Astrocyte (in vitro differentiated cells and primary cell): ENCODE measurements around the gene CORT. TPM values are rescaled to one million over a fixed set of nuclear protein-coding genes. Genes with fewer than 3 reads are reported as not detected.
A peak's percentile ranks its signal among the peaks of the same experiment; 100 is the strongest.

Experiments used
- DNase-seq: peaks from one replicate; pipeline ENCODE4 v3.0.0-alpha.2; 2010; ENCODE audit warnings: low read depth
- FAIRE-seq: peaks from 2 replicates; lab custom pipeline; 2011; peaks lifted over from hg19 to GRCh38; lab: Jason Lieb, UNC
- H2AFZ ChIP-seq: 2 replicates; pipeline ENCODE4 v1.6.0; 2012; ENCODE audit warnings: low read depth, low read length, inconsistent platforms
- H3K27ac ChIP-seq: 2 replicates; pipeline ENCODE4 v1.5.1; 2011; ENCODE audit warnings: low read depth, low read length, inconsistent platforms
- H3K27me3 ChIP-seq: 2 replicates; pipeline ENCODE4 v1.6.0; 2011; ENCODE audit warnings: low read length, inconsistent platforms; ENCODE audit not compliant: insufficient read depth
- H3K36me3 ChIP-seq: 2 replicates; pipeline ENCODE4 v1.5.1; 2011; ENCODE audit warnings: low read length, inconsistent platforms; ENCODE audit not compliant: insufficient read depth
- H3K4me1 ChIP-seq: 2 replicates; pipeline ENCODE4 v1.5.1; 2011; ENCODE audit warnings: low read length, inconsistent platforms; ENCODE audit not compliant: insufficient read depth
- H3K4me2 ChIP-seq: 2 replicates; pipeline ENCODE4 v1.6.0; 2012; ENCODE audit warnings: low read length, inconsistent platforms
- H3K4me3 ChIP-seq: 2 replicates; pipeline ENCODE4 v1.5.1; 2011; ENCODE audit warnings: low read depth, mild to moderate bottlenecking, low read length, inconsistent platforms; ENCODE audit not compliant: insufficient read depth
- H3K79me2 ChIP-seq: 2 replicates; pipeline ENCODE4 v1.6.0; 2012; ENCODE audit warnings: mild to moderate bottlenecking, low read length, inconsistent platforms; ENCODE audit not compliant: insufficient read depth
- H3K9ac ChIP-seq: 2 replicates; pipeline ENCODE4 v1.6.0; 2012; ENCODE audit warnings: mild to moderate bottlenecking, low read length, inconsistent platforms
- H3K9me3 ChIP-seq: 2 replicates; pipeline ENCODE4 v1.5.1; 2012; ENCODE audit warnings: low read depth, mild to moderate bottlenecking, low read length, inconsistent platforms; ENCODE audit not compliant: insufficient read depth
- H4K20me1 ChIP-seq: 2 replicates; pipeline ENCODE4 v1.6.0; 2012; ENCODE audit warnings: low read length, inconsistent platforms; ENCODE audit not compliant: insufficient read depth
- H3K27ac Mint-ChIP-seq: one replicate; pipeline ENCODE4 v1.8.0; 2021; ENCODE audit warnings: mild to moderate bottlenecking, mixed read lengths; ENCODE audit not compliant: unreplicated experiment
- H3K27me3 Mint-ChIP-seq: one replicate; pipeline ENCODE4 v1.8.0; 2021; ENCODE audit warnings: low read depth, mixed read lengths; ENCODE audit not compliant: unreplicated experiment
- H3K36me3 Mint-ChIP-seq: one replicate; pipeline ENCODE4 v1.8.0; 2021; ENCODE audit warnings: low read depth, mixed read lengths; ENCODE audit not compliant: unreplicated experiment
- H3K4me1 Mint-ChIP-seq: one replicate; pipeline ENCODE4 v1.8.0; 2021; ENCODE audit warnings: low read depth, mixed read lengths; ENCODE audit not compliant: unreplicated experiment
- H3K4me3 Mint-ChIP-seq: one replicate; pipeline ENCODE4 v1.8.0; 2021; ENCODE audit warnings: mild to moderate bottlenecking, moderate library complexity, mixed read lengths; ENCODE audit not compliant: unreplicated experiment
- H3K9me3 Mint-ChIP-seq: one replicate; pipeline ENCODE4 v1.8.0; 2021; ENCODE audit warnings: mild to moderate bottlenecking, mixed read lengths; ENCODE audit not compliant: unreplicated experiment
- CTCF ChIP-seq: IDR thresholded peaks from 2 replicates; pipeline ENCODE4 v1.5.1; 2011; ENCODE audit warnings: low read depth, mild to moderate bottlenecking, inconsistent platforms, low read length, moderate library complexity; ENCODE audit not compliant: insufficient read depth
- EZH2 ChIP-seq: IDR thresholded peaks from 2 replicates; pipeline ENCODE4 v1.6.1; 2012; ENCODE audit warnings: mild to moderate bottlenecking, low read length, inconsistent platforms; ENCODE audit not compliant: insufficient read depth
- total RNA-seq: library from RNA; stranded (reverse); gene quantifications from 2 replicates; pipeline ENCODE4 v1.2.1, GENCODE V29; 2021

The CORT gene
- total RNA-seq, 1 donor from 2014 or later: 0.23 TPM

DNA sequence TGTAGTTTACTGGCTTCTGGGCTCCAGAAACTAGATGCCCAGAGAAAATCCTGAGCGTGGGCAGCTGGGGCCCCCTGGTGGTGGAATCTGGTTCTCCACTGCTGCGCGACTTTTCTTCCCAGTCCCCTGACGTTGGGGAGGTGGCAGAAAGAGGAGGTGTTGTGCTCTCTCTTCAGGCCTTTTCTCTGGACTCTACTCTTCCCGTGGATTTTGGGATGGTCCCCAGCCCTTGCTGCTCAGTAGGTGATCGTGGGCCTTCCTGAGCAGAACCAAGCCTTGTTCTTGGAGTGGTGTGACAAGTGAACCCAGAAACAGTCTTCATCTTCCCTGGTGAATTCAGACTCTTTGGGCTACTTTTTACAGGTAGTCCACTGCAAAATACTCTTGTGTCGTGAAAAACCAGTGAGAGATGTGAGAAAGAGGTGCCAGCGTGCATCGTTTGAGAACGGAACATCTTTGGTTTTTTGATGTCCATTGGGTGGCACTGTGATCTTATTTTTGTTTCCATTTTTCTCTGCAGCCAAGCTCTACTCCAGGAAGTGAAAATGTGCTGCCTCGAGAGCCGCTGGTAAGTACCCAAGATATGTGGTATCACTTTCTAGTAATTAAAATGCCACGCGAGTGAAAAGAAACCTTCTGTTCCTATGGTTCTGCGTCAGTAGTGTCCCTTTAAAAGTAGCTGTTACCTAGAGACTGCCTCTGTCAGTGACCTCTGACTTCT is 45.1 kb downstream of the CORT start:
- peaks cover 91% of the 10 kb centered on the region for H4K20me1 ChIP-seq
- peak overlapping the region; percentile 86 for H3K4me2 ChIP-seq
- H3K9me3 ChIP-seq: no peaks in the 10 kb centered on the region
- peaks cover 6% of the 10 kb centered on the region for H3K4me1 ChIP-seq
- H2AFZ ChIP-seq: peak overlapping the region; percentile 3
- no peaks in the 10 kb centered on the region for H3K9me3 Mint-ChIP-seq
- H3K27ac Mint-ChIP-seq: peak overlapping the region; percentile 75
- peaks cover 15% of the 10 kb centered on the region for H3K4me1 Mint-ChIP-seq
- no peaks in the 10 kb centered on the region for H3K27me3 Mint-ChIP-seq
- peak overlapping the region; percentile 22 for H3K4me3 Mint-ChIP-seq
- no peak overlapping the region for H3K4me3 ChIP-seq
- no peaks in the 10 kb centered on the region for H3K27me3 ChIP-seq
- FAIRE-seq (peak; percentile 64), DNase-seq (no peak)
- peak overlapping the region; percentile 68 for H3K9ac ChIP-seq
- H3K27ac ChIP-seq: no peak overlapping the region
- H3K36me3 ChIP-seq: peaks cover 3% of the 10 kb centered on the region
- TF ChIP-seq CTCF (peak; percentile 86), EZH2 (no peak)
- H3K79me2 ChIP-seq: peaks cover 81% of the 10 kb centered on the region
- no peaks in the 10 kb centered on the region for H3K36me3 Mint-ChIP-seq

DNA sequence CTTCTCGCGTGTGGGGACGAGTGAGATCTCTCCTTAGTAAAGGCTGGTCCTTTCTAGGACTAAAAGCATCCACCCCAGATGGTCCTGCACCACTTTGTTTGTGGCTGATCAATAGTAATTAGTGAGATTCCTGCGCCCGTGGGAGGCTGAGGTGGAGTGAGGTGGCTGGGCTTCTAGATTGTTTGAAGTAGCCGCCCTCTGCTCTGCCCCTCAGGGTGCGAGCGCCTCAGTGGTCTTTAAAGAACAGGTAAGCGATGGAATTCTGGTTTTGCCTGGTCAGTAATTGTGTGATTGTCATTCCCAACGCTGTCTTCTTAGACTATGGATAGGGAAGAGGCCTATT is 45.6 kb downstream of the CORT start:
- H3K27ac ChIP-seq: no peak overlapping the region
- H4K20me1 ChIP-seq: peaks cover 90% of the 10 kb centered on the region
- no peaks in the 10 kb centered on the region for H3K36me3 Mint-ChIP-seq
- no peak for FAIRE-seq
- H3K79me2 ChIP-seq: peaks cover 79% of the 10 kb centered on the region
- no peak overlapping the region for H3K4me3 ChIP-seq
- H3K9me3 ChIP-seq: no peaks in the 10 kb centered on the region
- H3K27ac Mint-ChIP-seq: peak overlapping the region; percentile 75
- no peak for TF ChIP-seq CTCF
- no peak for TF ChIP-seq EZH2
- no peaks in the 10 kb centered on the region for H3K27me3 Mint-ChIP-seq
- H3K4me3 Mint-ChIP-seq: no peak overlapping the region
- peaks cover 11% of the 10 kb centered on the region for H3K4me1 Mint-ChIP-seq
- H3K27me3 ChIP-seq: no peaks in the 10 kb centered on the region
- H3K36me3 ChIP-seq: peaks cover 3% of the 10 kb centered on the region
- no peak for DNase-seq
- H2AFZ ChIP-seq: peak overlapping the region; percentile 3
- peaks cover 6% of the 10 kb centered on the region for H3K4me1 ChIP-seq
- H3K9me3 Mint-ChIP-seq: no peaks in the 10 kb centered on the region
- peak overlapping the region; percentile 68 for H3K9ac ChIP-seq
- H3K4me2 ChIP-seq: peak overlapping the region; percentile 86

GRCh38 chr1:10495952-10496351 is 46.1 kb downstream of the CORT start:
- FAIRE-seq (no peak), DNase-seq (no peak)
- peak overlapping the region; percentile 75 for H3K27ac Mint-ChIP-seq
- Histone ChIP-seq H3K79me2 (peaks cover 79% of the 10 kb centered on the region), H3K36me3 (peaks cover 3% of the 10 kb centered on the region), H3K4me3 (no peak overlapping the region), H3K4me1 (peaks cover 6% of the 10 kb centered on the region), H3K9me3 (no peaks in the 10 kb centered on the region), H3K27ac (no peak overlapping the region), H3K9ac (no peak overlapping the region), H2AFZ (no peak overlapping the region), H3K27me3 (no peaks in the 10 kb centered on the region), H4K20me1 (peaks cover 90% of the 10 kb centered on the region), H3K4me2 (no peak overlapping the region)
- peaks cover 11% of the 10 kb centered on the region for H3K4me1 Mint-ChIP-seq
- TF ChIP-seq CTCF: no peak
- TF ChIP-seq EZH2: no peak
- no peaks in the 10 kb centered on the region for H3K9me3 Mint-ChIP-seq
- no peaks in the 10 kb centered on the region for H3K36me3 Mint-ChIP-seq
- no peak overlapping the region for H3K4me3 Mint-ChIP-seq
- H3K27me3 Mint-ChIP-seq: no peaks in the 10 kb centered on the region
